HG03196 (cell line): ENCODE measurements around the gene IGF2BP3.
A peak's percentile ranks its signal among the peaks of the same experiment; 100 is the strongest.

Experiments
- ATAC-seq: cut with Tn5 transposase; IDR thresholded peaks from one replicate; pipeline ENCODE4 v1.9.1; 2021; ENCODE audit not compliant: unreplicated experiment

IGF2BP3 gene

GRCh38 chr7:23272275-23272674, 198.0 kb downstream of the IGF2BP3 start:
- no peak for ATAC-seq

- no peak for ATAC-seq
Measured at GRCh38 chr7:23268746-23269145, 201.5 kb downstream of the IGF2BP3 start.

DNA sequence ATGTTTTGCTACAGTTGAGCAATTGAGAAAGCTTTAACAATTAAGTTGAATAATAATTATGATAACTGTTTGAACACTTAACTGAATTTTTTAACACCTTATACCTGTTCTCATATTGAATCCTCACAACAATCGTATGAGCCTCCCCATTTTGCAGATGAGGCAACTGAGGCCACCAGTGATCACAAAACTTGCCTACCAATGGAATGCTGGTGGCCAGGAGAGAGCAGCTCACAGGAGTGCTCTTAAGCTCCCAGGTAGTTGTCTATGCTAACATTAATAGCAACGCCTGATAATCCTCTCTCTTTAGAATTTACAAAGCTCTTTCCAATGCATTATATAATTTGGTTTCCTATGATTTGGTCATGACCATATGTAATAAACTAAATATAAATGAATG, 202.1 kb downstream of the IGF2BP3 start:
- no peak for ATAC-seq

GRCh38 chr7:23267357-23267756, 202.9 kb downstream of the IGF2BP3 start:
- ATAC-seq, result no peak

DNA sequence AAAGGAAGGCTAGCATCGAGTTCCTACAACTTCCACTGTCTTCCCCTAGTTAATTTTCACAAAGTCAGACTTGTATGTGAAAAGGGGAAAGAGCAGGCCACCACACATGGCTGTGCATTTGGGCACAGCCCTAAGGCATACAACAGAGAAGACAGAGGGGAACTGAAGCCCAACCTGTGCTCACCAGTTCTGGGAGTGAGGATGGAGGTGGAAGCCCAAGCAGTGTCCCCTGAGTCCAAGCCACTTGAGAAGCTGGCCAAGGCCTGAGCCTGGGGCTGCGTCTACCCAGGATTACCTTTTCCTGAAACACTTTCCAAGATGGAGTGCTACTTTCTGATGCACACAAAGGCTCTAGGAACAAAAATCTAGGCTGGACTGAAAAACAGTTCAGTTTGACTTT, 203.4 kb downstream of the IGF2BP3 start:
- ATAC-seq, result no peak

- peak; percentile 51 for ATAC-seq
Measured at GRCh38 chr7:23264916-23265458, 205.3 kb downstream of the IGF2BP3 start.

- ATAC-seq, result peak; percentile 62
Measured at GRCh38 chr7:23261843-23262452, 208.3 kb downstream of the IGF2BP3 start.

- no peak for ATAC-seq
Measured at GRCh38 chr7:23260371-23260770, 209.9 kb downstream of the IGF2BP3 start.
